Midbrain (tissue), 1 donor: ENCODE results near the gene SNRPD3.
"Not testable (repeated sequence)": the region's sequence is repeated elsewhere in the genome, so short reads cannot be mapped to it uniquely, and the experiment has no call there.

Experiments used
- DNase-seq: peaks from one replicate; lab custom pipeline; 2025; lab: John Stamatoyannopoulos, UW

SNRPD3 gene

GRCh38 chr22:24592058-24592850 lies 36.5 kb downstream of the SNRPD3 start:
- no peak for DNase-seq

- peak; percentile 67 for DNase-seq
Observed at GRCh38 chr22:24592851-24593558, 37.2 kb downstream of the SNRPD3 start, which contains the start of gene LRRC75B. Gene LRRC75B (minus strand): TSS chr22:24593073. CDS start chr22:24593039, 34 bp downstream.

GRCh38 chr22:24593559-24593835 lies 37.7 kb downstream of the SNRPD3 start:
- DNase-seq: not testable (repeated sequence)

- DNase-seq: no peak
Observed at GRCh38 chr22:24593836-24594568, 38.2 kb downstream of the SNRPD3 start.

GRCh38 chr22:24594569-24595120 lies 38.8 kb downstream of the SNRPD3 start:
- no peak for DNase-seq

GRCh38 chr22:24595228-24595627 lies 39.4 kb downstream of the SNRPD3 start:
- no peak for DNase-seq

- no peak for DNase-seq
Observed at GRCh38 chr22:24595863-24596262, 40.1 kb downstream of the SNRPD3 start.

- DNase-seq: not testable (repeated sequence)
Observed at GRCh38 chr22:24597076-24597475, 41.3 kb downstream of the SNRPD3 start.

GRCh38 chr22:24599514-24599913 lies 43.7 kb downstream of the SNRPD3 start:
- DNase-seq: no peak

- DNase-seq: not testable (repeated sequence)
Observed at GRCh38 chr22:24599958-24600715, 44.3 kb downstream of the SNRPD3 start.

- DNase-seq: no peak
Observed at GRCh38 chr22:24601217-24602104, 45.7 kb downstream of the SNRPD3 start.

GRCh38 chr22:24602105-24602749 lies 46.4 kb downstream of the SNRPD3 start:
- DNase-seq: not testable (repeated sequence)

GRCh38 chr22:24602847-24603769 lies 47.3 kb downstream of the SNRPD3 start, which contains the start of gene GGT1:
Gene GGT1 (plus strand): TSS chr22:24603193. CDS start chr22:24611082, 7,889 bp downstream.
- DNase-seq: not testable (repeated sequence)

- not testable (repeated sequence) for DNase-seq
Observed at GRCh38 chr22:24603770-24604629, 48.2 kb downstream of the SNRPD3 start.

GRCh38 chr22:24606340-24606739 lies 50.5 kb downstream of the SNRPD3 start:
- not testable (repeated sequence) for DNase-seq

- DNase-seq: not testable (repeated sequence)
Observed at GRCh38 chr22:24607429-24607983, 51.7 kb downstream of the SNRPD3 start.

- not testable (repeated sequence) for DNase-seq
Observed at GRCh38 chr22:24608327-24608726, 52.5 kb downstream of the SNRPD3 start.
